Gastrocnemius medialis (tissue), 4 donors: Measurements from ENCODE around the gene ARHGAP9.

Experiments
- CTCF ChIP-seq, 5 experiments: fragments of 450-650 bp in 3 of 5; fragments of 200-600 bp in 2 of 5; sonication (generic) in 2 of 5; IDR thresholded peaks in 4 of 5; conservative IDR thresholded peaks in 1 of 5; 1 replicate in 4 of 5; 2 replicates in 1 of 5; pipeline ENCODE4 v1.5.1; 2016 to 2019; ENCODE audit warnings: antibody characterized with exemption in 5 of 5, mild to moderate bottlenecking in 3 of 5, moderate library complexity in 3 of 5
- POLR2A ChIP-seq, 2 donors: fragments of 450-650 bp; IDR thresholded peaks; one replicate each; pipeline ENCODE4 v1.6.1; 2017; ENCODE audit warnings: antibody characterized with exemption in 2 of 2, mild to moderate bottlenecking in 2 of 2, moderate library complexity in 2 of 2

- TF ChIP-seq CTCF (IDR thresholded peaks at IDR 0.05 in 4 of 5, conservative IDR thresholded peaks at IDR 0.05 in 1 of 5) (no peak), POLR2A (IDR thresholded peaks at IDR 0.05) (peak; percentile 93)
Measured at GRCh38 chr12:57430931-57431566, 48.6 kb downstream of the ARHGAP9 start, which contains the start of gene R3HDM2.
